ENCODE data around the gene GPR35.

Gene GPR35

GRCh38 chr2:240626531-240627300, 1.4 kb downstream of the GPR35 start:
- DNase-seq: no peak

- DNase-seq: no peak
Measured at GRCh38 chr2:240627736-240628506, 2.6 kb downstream of the GPR35 start.

GRCh38 chr2:240628507-240628807, 3.2 kb downstream of the GPR35 start:
- no peak for DNase-seq

- no peak for DNase-seq
Measured at GRCh38 chr2:240628808-240629618, 3.7 kb downstream of the GPR35 start.

- DNase-seq: no peak
Measured at GRCh38 chr2:240629619-240629967, 4.3 kb downstream of the GPR35 start.

GRCh38 chr2:240629968-240630770, 4.9 kb downstream of the GPR35 start:
- no peak for DNase-seq

GRCh38 chr2:240630771-240631547, 5.7 kb downstream of the GPR35 start:
- DNase-seq: no peak

- DNase-seq: no peak
Measured at GRCh38 chr2:240631548-240632305, 6.4 kb downstream of the GPR35 start.

GRCh38 chr2:240632306-240632721, 7.0 kb downstream of the GPR35 start:
- no peak for DNase-seq

GRCh38 chr2:240635121-240635997, 10.1 kb downstream of the GPR35 start:
- no peak for DNase-seq

GRCh38 chr2:240635998-240636547, 10.8 kb downstream of the GPR35 start:
- no peak for DNase-seq

GRCh38 chr2:240636563-240637115, 11.4 kb downstream of the GPR35 start:
- DNase-seq: no peak

GRCh38 chr2:240637116-240637900, 12.0 kb downstream of the GPR35 start:
- DNase-seq: no peak

GRCh38 chr2:240637901-240638345, 12.6 kb downstream of the GPR35 start:
- no peak for DNase-seq

- no peak for DNase-seq
Measured at GRCh38 chr2:240638512-240639160, 13.4 kb downstream of the GPR35 start.

- DNase-seq: no peak
Measured at GRCh38 chr2:240639566-240639965, 14.3 kb downstream of the GPR35 start.

GRCh38 chr2:240640939-240641338, 15.7 kb downstream of the GPR35 start:
- DNase-seq: no peak
